ENCODE data around the gene AUP1. TPM values are rescaled to one million over a fixed set of nuclear protein-coding genes. Genes with fewer than 3 reads are reported as not detected.
"Not testable (repeated sequence)": the region's sequence is repeated elsewhere in the genome, so short reads cannot be mapped to it uniquely, and the experiment has no call there.

AUP1 gene
- total RNA-seq, 2 donors from 2014 or later = 85.5 to 113 TPM

- Histone ChIP-seq H3K36me3 (peaks cover 43% of the 10 kb centered on the region), H3K4me3 (no peak overlapping the region), H3K9me3 (no peaks in the 10 kb centered on the region), H3K27me3 (replicated peaks; ENCODE audit: insufficient read depth) (no peaks in the 10 kb centered on the region), H3K27ac (no peak overlapping the region), H3K4me1 (ENCODE audit: control insufficient read depth in 1 of 2, low read depth in 2 of 2) (no peaks in the 10 kb centered on the region)
- no peak for DNase-seq (ENCODE audit: low spot score)
- no peak for TF ChIP-seq CTCF (IDR thresholded peaks at IDR 0.05)
- ATAC-seq (ENCODE audit: insufficient number of reproducible peaks, low FRiP score, low read depth) = no peak
Observed at GRCh38 chr2:74491648-74492544, 37.6 kb downstream of the AUP1 start.

GRCh38 chr2:74489906-74490305, 39.6 kb downstream of the AUP1 start:
- no peaks in the 10 kb centered on the region for H3K4me1 ChIP-seq (ENCODE audit: control insufficient read depth in 1 of 2, low read depth in 2 of 2)
- H3K27me3 ChIP-seq (replicated peaks; ENCODE audit: insufficient read depth) = no peaks in the 10 kb centered on the region
- ATAC-seq (ENCODE audit: insufficient number of reproducible peaks, low FRiP score, low read depth) (no peak), DNase-seq (ENCODE audit: low spot score) (no peak)
- H3K4me3 ChIP-seq = no peak overlapping the region
- no peak for TF ChIP-seq CTCF (IDR thresholded peaks at IDR 0.05)
- no peaks in the 10 kb centered on the region for H3K9me3 ChIP-seq
- no peak overlapping the region for H3K27ac ChIP-seq
- peaks cover 52% of the 10 kb centered on the region for H3K36me3 ChIP-seq

- ATAC-seq (ENCODE audit: insufficient number of reproducible peaks, low FRiP score, low read depth) (no peak), DNase-seq (ENCODE audit: low spot score) (no peak)
- Histone ChIP-seq H3K4me3 (no peak overlapping the region), H3K36me3 (peaks cover 52% of the 10 kb centered on the region), H3K27me3 (replicated peaks; ENCODE audit: insufficient read depth) (no peaks in the 10 kb centered on the region), H3K27ac (no peak overlapping the region), H3K9me3 (no peaks in the 10 kb centered on the region), H3K4me1 (ENCODE audit: control insufficient read depth in 1 of 2, low read depth in 2 of 2) (peaks cover 4 to 7% of the 10 kb centered on the region in 2 donors)
- TF ChIP-seq CTCF (IDR thresholded peaks at IDR 0.05) = no peak
Observed at GRCh38 chr2:74488643-74489481, 40.6 kb downstream of the AUP1 start.

GRCh38 chr2:74486141-74486540, 43.4 kb downstream of the AUP1 start:
- H3K27me3 ChIP-seq (replicated peaks; ENCODE audit: insufficient read depth) = no peaks in the 10 kb centered on the region
- H3K9me3 ChIP-seq = no peaks in the 10 kb centered on the region
- TF ChIP-seq CTCF (IDR thresholded peaks at IDR 0.05) = no peak
- H3K4me3 ChIP-seq = no peak overlapping the region
- DNase-seq (ENCODE audit: low spot score) (no peak), ATAC-seq (ENCODE audit: insufficient number of reproducible peaks, low FRiP score, low read depth) (no peak)
- H3K27ac ChIP-seq = no peak overlapping the region
- H3K36me3 ChIP-seq = peaks cover 25% of the 10 kb centered on the region
- H3K4me1 ChIP-seq (ENCODE audit: control insufficient read depth in 1 of 2, low read depth in 2 of 2) = peaks cover 18 to 24% of the 10 kb centered on the region in 2 donors

GRCh38 chr2:74483675-74484164, 45.8 kb downstream of the AUP1 start:
- peaks cover 23 to 35% of the 10 kb centered on the region in 2 donors for H3K4me1 ChIP-seq (ENCODE audit: control insufficient read depth in 1 of 2, low read depth in 2 of 2)
- ATAC-seq (ENCODE audit: insufficient number of reproducible peaks, low FRiP score, low read depth); H3K27me3 ChIP-seq (replicated peaks; ENCODE audit: insufficient read depth); DNase-seq (ENCODE audit: low spot score); H3K9me3 ChIP-seq: not testable (repeated sequence)
- H3K27ac ChIP-seq = peak overlapping the region in 1 of 2 donors; percentile 88
- peaks cover 13% of the 10 kb centered on the region for H3K36me3 ChIP-seq
- peak overlapping the region; percentile 100 for H3K4me3 ChIP-seq
